ENCODE results near the gene LRRN4. TPM values are rescaled to one million over a fixed set of nuclear protein-coding genes. Genes with fewer than 3 reads are reported as not detected.

LRRN4 gene
- total RNA-seq, 1 donor from 2014 or later, result 0.13 TPM

DNA sequence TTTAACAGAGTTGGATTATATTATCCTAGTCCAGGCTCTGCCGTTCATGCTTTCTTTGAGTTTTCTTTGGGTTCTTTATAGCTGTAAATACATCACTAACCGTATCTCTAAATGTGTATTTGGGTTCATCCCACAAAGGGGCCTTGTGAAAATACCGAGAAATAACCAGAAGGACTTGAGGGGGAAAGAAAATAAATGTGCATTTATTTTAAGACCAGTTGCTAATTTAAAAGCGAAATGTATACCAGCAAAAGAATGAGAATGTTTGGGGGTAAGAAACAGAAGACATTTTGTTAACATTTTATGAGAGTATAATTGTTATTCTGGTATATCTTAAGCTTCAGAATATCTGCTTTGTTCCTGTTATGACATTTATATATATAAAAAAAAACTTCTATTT, 38.9 kb downstream of the LRRN4 start:
- Mint-ChIP-seq H3K4me1 (ENCODE audit: unreplicated experiment) (no peaks in the 10 kb centered on the region), H3K9me3 (ENCODE audit: unreplicated experiment) (no peaks in the 10 kb centered on the region), H3K27ac (ENCODE audit: unreplicated experiment) (no peak overlapping the region), H3K4me3 (ENCODE audit: unreplicated experiment) (no peak overlapping the region), H3K27me3 (ENCODE audit: unreplicated experiment) (no peaks in the 10 kb centered on the region), H3K36me3 (ENCODE audit: low read depth, unreplicated experiment) (peaks cover 12% of the 10 kb centered on the region)
- TF ChIP-seq, protein P1, sequence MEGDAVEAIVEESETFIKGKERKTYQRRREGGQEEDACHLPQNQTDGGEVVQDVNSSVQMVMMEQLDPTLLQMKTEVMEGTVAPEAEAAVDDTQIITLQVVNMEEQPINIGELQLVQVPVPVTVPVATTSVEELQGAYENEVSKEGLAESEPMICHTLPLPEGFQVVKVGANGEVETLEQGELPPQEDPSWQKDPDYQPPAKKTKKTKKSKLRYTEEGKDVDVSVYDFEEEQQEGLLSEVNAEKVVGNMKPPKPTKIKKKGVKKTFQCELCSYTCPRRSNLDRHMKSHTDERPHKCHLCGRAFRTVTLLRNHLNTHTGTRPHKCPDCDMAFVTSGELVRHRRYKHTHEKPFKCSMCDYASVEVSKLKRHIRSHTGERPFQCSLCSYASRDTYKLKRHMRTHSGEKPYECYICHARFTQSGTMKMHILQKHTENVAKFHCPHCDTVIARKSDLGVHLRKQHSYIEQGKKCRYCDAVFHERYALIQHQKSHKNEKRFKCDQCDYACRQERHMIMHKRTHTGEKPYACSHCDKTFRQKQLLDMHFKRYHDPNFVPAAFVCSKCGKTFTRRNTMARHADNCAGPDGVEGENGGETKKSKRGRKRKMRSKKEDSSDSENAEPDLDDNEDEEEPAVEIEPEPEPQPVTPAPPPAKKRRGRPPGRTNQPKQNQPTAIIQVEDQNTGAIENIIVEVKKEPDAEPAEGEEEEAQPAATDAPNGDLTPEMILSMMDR (IDR thresholded peaks at IDR 0.05; ENCODE audit: unreplicated experiment), result no peak
- DNase-seq (ENCODE audit: low spot score), result no peak

- H3K27ac Mint-ChIP-seq (ENCODE audit: unreplicated experiment), result peak overlapping the region; percentile 18
- H3K4me3 Mint-ChIP-seq (ENCODE audit: unreplicated experiment), result no peak overlapping the region
- H3K9me3 Mint-ChIP-seq (ENCODE audit: unreplicated experiment), result no peaks in the 10 kb centered on the region
- DNase-seq (ENCODE audit: low spot score), result no peak
- H3K27me3 Mint-ChIP-seq (ENCODE audit: unreplicated experiment), result no peaks in the 10 kb centered on the region
- H3K36me3 Mint-ChIP-seq (ENCODE audit: low read depth, unreplicated experiment), result peaks cover 12% of the 10 kb centered on the region
- no peaks in the 10 kb centered on the region for H3K4me1 Mint-ChIP-seq (ENCODE audit: unreplicated experiment)
- TF ChIP-seq, protein P1 (IDR thresholded peaks at IDR 0.05; ENCODE audit: unreplicated experiment), result no peak
Observed at GRCh38 chr20:6014017-6014416, 39.8 kb downstream of the LRRN4 start.

GRCh38 chr20:6012179-6012578, 41.7 kb downstream of the LRRN4 start:
- Mint-ChIP-seq H3K4me3 (ENCODE audit: unreplicated experiment) (no peak overlapping the region), H3K4me1 (ENCODE audit: unreplicated experiment) (peaks cover 4% of the 10 kb centered on the region), H3K36me3 (ENCODE audit: low read depth, unreplicated experiment) (peaks cover 12% of the 10 kb centered on the region), H3K9me3 (ENCODE audit: unreplicated experiment) (no peaks in the 10 kb centered on the region), H3K27ac (ENCODE audit: unreplicated experiment) (no peak overlapping the region), H3K27me3 (ENCODE audit: unreplicated experiment) (no peaks in the 10 kb centered on the region)
- DNase-seq (ENCODE audit: low spot score), result no peak
- TF ChIP-seq, protein P1 (IDR thresholded peaks at IDR 0.05; ENCODE audit: unreplicated experiment), result no peak

DNA sequence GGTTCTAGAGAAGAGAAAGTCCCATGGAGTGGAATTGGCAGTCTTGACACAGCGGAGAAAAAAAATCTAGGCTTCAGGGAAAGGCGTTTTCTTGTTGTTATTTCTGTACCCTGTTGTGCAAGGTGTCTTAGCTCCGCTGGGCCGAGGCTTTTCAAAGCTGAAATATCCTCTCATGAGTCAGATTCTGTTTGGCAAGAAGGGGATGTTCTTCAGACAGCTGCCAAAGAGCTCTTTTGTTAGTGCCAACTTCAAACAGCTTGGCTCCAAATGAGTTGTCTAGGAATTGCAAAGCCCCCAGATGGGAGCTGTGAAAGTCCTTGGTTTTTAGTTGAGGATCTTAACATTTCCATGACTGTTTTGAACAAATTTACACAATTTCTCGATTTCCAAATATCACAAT, 45.6 kb downstream of the LRRN4 start:
- no peak for DNase-seq (ENCODE audit: low spot score)
- peaks cover 4% of the 10 kb centered on the region for H3K4me1 Mint-ChIP-seq (ENCODE audit: unreplicated experiment)
- peaks cover 15% of the 10 kb centered on the region for H3K36me3 Mint-ChIP-seq (ENCODE audit: low read depth, unreplicated experiment)
- no peak overlapping the region for H3K4me3 Mint-ChIP-seq (ENCODE audit: unreplicated experiment)
- TF ChIP-seq, protein P1 (IDR thresholded peaks at IDR 0.05; ENCODE audit: unreplicated experiment), result no peak
- no peaks in the 10 kb centered on the region for H3K9me3 Mint-ChIP-seq (ENCODE audit: unreplicated experiment)
- no peak overlapping the region for H3K27ac Mint-ChIP-seq (ENCODE audit: unreplicated experiment)
- peaks cover 2% of the 10 kb centered on the region for H3K27me3 Mint-ChIP-seq (ENCODE audit: unreplicated experiment)

- H3K4me1 Mint-ChIP-seq (ENCODE audit: unreplicated experiment), result peaks cover 4% of the 10 kb centered on the region
- peaks cover 2% of the 10 kb centered on the region for H3K27me3 Mint-ChIP-seq (ENCODE audit: unreplicated experiment)
- TF ChIP-seq, protein P1 (IDR thresholded peaks at IDR 0.05; ENCODE audit: unreplicated experiment), result no peak
- no peak for DNase-seq (ENCODE audit: low spot score)
- H3K9me3 Mint-ChIP-seq (ENCODE audit: unreplicated experiment), result no peaks in the 10 kb centered on the region
- H3K27ac Mint-ChIP-seq (ENCODE audit: unreplicated experiment), result no peak overlapping the region
- H3K36me3 Mint-ChIP-seq (ENCODE audit: low read depth, unreplicated experiment), result peaks cover 13% of the 10 kb centered on the region
- H3K4me3 Mint-ChIP-seq (ENCODE audit: unreplicated experiment), result peak overlapping the region; percentile 99
Observed at GRCh38 chr20:6007529-6008103, 46.2 kb downstream of the LRRN4 start.
